ENCODE data around the gene FCHO1. TPM values are rescaled to one million over a fixed set of nuclear protein-coding genes. Genes with fewer than 3 reads are reported as not detected.

The FCHO1 gene
- total and polyA plus RNA-seq, 2 donors (not counting 1 experiment from before 2014, with no cell fraction given): 85.7 to 149 TPM

DNA sequence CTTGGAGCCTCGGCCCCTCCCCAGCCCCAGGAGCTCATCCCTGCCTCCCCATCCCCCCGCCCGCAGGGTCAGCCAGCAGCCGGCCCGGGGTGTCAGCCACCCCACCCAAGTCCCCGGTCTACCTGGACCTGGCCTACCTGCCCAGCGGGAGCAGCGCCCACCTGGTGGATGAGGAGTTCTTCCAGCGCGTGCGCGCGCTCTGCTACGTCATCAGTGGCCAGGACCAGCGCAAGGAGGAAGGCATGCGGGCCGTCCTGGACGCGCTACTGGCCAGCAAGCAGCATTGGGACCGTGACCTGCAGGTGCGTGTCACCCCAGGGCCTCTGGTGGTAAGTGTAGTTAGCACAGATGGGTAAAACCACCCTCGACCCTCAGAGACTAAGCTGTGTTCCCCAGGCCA, 18.1 kb upstream of the FCHO1 start:
- no peaks in the 10 kb centered on the region for H3K9me3 Mint-ChIP-seq (ENCODE audit: insufficient read depth)
- 96% methylated on average over 18 of the region's 22 CpGs for WGBS (ENCODE audit: insufficient coverage)
- Histone ChIP-seq H4K20me1 (ENCODE audit: control insufficient read depth, insufficient read depth, low read length, poor library complexity, severe bottlenecking) (peaks cover 34% of the 10 kb centered on the region), H3K4me1 (ENCODE audit: control insufficient read depth in 2 of 2, insufficient read depth in 2 of 2, low read length in 2 of 2) (peaks cover 0 to under 1% of the 10 kb centered on the region in 2 donors), H3K27me3 (replicated peaks in 1 of 4; ENCODE audit: control extremely low read depth in 1 of 4, control insufficient read depth in 3 of 4, insufficient read depth in 4 of 4, low read length in 3 of 4) (no peaks in the 10 kb centered on the region), H3K4me3 (ENCODE audit: control extremely low read depth in 1 of 5, extremely low read depth in 1 of 5, insufficient read depth in 1 of 5, low read depth in 2 of 5, low read length in 4 of 5) (no peak overlapping the region), H3K27ac (ENCODE audit: low read length in 2 of 2) (no peak overlapping the region), H3K9me3 (ENCODE audit: control extremely low read depth in 1 of 3, control insufficient read depth in 2 of 3, insufficient read depth in 1 of 3, low read length in 2 of 3) (no peaks in the 10 kb centered on the region), H3K79me2 (ENCODE audit: control insufficient read depth, insufficient read depth, low read length) (peaks cover 36% of the 10 kb centered on the region), H2AFZ (ENCODE audit: insufficient read depth, low read depth, low read length, poor library complexity, severe bottlenecking) (no peak overlapping the region), H3K4me2 (replicated peaks; ENCODE audit: low read depth, low read length, poor library complexity, severe bottlenecking) (no peak overlapping the region), H3K36me3 (replicated peaks in 1 of 2; ENCODE audit: control extremely low read depth in 1 of 2, control insufficient read depth in 1 of 2, extremely low read depth in 1 of 2, insufficient read depth in 2 of 2, low read length in 1 of 2) (peaks cover 6 to 49% of the 10 kb centered on the region in 2 experiments), H3K9ac (ENCODE audit: low read length) (no peak overlapping the region)
- intact Hi-C loops (cut with micrococcal nuclease): no loop called here
- POLR2A ChIA-PET: interaction anchor here (0.6 kb wide), 1 partner anchor 14 kb away, joined by 4 read pairs; no protein-coding TSS in a partner anchor
- CTCF ChIA-PET: no interaction called here
- no peak for ATAC-seq (ENCODE audit: low read depth)
- H3K4me1 Mint-ChIP-seq: peaks cover 26% of the 10 kb centered on the region
- H3K27ac Mint-ChIP-seq: no peak overlapping the region
- DNase-seq: no peak
- no peak for TF ChIP-seq EZH2 (IDR thresholded peaks at IDR 0.05; ENCODE audit: borderline replicate concordance, insufficient read depth, low read depth, low read length, poor library complexity, severe bottlenecking)
- TF ChIP-seq CTCF (IDR thresholded peaks at IDR 0.05): no peak
- no peak overlapping the region for H3K4me3 Mint-ChIP-seq
- H3K27me3 Mint-ChIP-seq: no peaks in the 10 kb centered on the region

- ATAC-seq (ENCODE audit: low read depth) (no peak), DNase-seq (no peak)
- peaks cover 35% of the 10 kb centered on the region for H3K79me2 ChIP-seq (ENCODE audit: control insufficient read depth, insufficient read depth, low read length)
- CTCF ChIA-PET: interaction anchor here (1.0 kb wide), 1 partner anchor 19 kb away, joined by 3 read pairs; no protein-coding TSS in a partner anchor
- intact Hi-C loops (cut with micrococcal nuclease): no loop called here
- H4K20me1 ChIP-seq (ENCODE audit: control insufficient read depth, insufficient read depth, low read length, poor library complexity, severe bottlenecking): peaks cover 27% of the 10 kb centered on the region
- H3K9ac ChIP-seq (ENCODE audit: low read length): no peak overlapping the region
- TF ChIP-seq EZH2 (IDR thresholded peaks at IDR 0.05; ENCODE audit: borderline replicate concordance, insufficient read depth, low read depth, low read length, poor library complexity, severe bottlenecking) (no peak), CTCF (IDR thresholded peaks at IDR 0.05) (no peak)
- Mint-ChIP-seq H3K27me3 (no peaks in the 10 kb centered on the region), H3K4me3 (no peak overlapping the region), H3K27ac (no peak overlapping the region), H3K9me3 (ENCODE audit: insufficient read depth) (no peaks in the 10 kb centered on the region), H3K4me1 (peaks cover 36% of the 10 kb centered on the region)
- H3K27me3 ChIP-seq (replicated peaks in 1 of 4; ENCODE audit: control extremely low read depth in 1 of 4, control insufficient read depth in 3 of 4, insufficient read depth in 4 of 4, low read length in 3 of 4): no peaks in the 10 kb centered on the region
- H2AFZ ChIP-seq (ENCODE audit: insufficient read depth, low read depth, low read length, poor library complexity, severe bottlenecking): no peak overlapping the region
- H3K9me3 ChIP-seq (ENCODE audit: control extremely low read depth in 1 of 3, control insufficient read depth in 2 of 3, insufficient read depth in 1 of 3, low read length in 2 of 3): no peaks in the 10 kb centered on the region
- H3K4me3 ChIP-seq (ENCODE audit: control extremely low read depth in 1 of 5, extremely low read depth in 1 of 5, insufficient read depth in 1 of 5, low read depth in 2 of 5, low read length in 4 of 5): no peak overlapping the region
- H3K4me1 ChIP-seq (ENCODE audit: control insufficient read depth in 2 of 2, insufficient read depth in 2 of 2, low read length in 2 of 2): peaks cover 10 to 11% of the 10 kb centered on the region in 2 donors
- H3K36me3 ChIP-seq (replicated peaks in 1 of 2; ENCODE audit: control extremely low read depth in 1 of 2, control insufficient read depth in 1 of 2, extremely low read depth in 1 of 2, insufficient read depth in 2 of 2, low read length in 1 of 2): peaks cover 4 to 43% of the 10 kb centered on the region in 2 experiments
- POLR2A ChIA-PET: no interaction called here
- H3K27ac ChIP-seq (ENCODE audit: low read length in 2 of 2): no peak overlapping the region
- 95% methylated on average over 16 of the region's 16 CpGs for WGBS (ENCODE audit: insufficient coverage)
- H3K4me2 ChIP-seq (replicated peaks; ENCODE audit: low read depth, low read length, poor library complexity, severe bottlenecking): no peak overlapping the region
Measured at GRCh38 chr19:17734146-17734545, 17.1 kb upstream of the FCHO1 start.

Data from B cell (primary cell).